Activated CD8-positive, alpha-beta memory T cell treated with anti-CD3 and anti-CD28 coated beads, Interleukin-2, amount 50 U/mL, for 1 hour (primary cell): ENCODE measurements around the gene NRSN2.

Experiments
- DNase-seq: peaks from one replicate; pipeline ENCODE4 v3.0.0-alpha.2; 2020; ENCODE audit errors: extremely low read depth

NRSN2 gene

GRCh38 chr20:397432-398237 lies 50.7 kb downstream of the NRSN2 start:
- no peak for DNase-seq

GRCh38 chr20:399182-399707 lies 52.3 kb downstream of the NRSN2 start:
- no peak for DNase-seq

GRCh38 chr20:400128-400453 lies 53.2 kb downstream of the NRSN2 start:
- DNase-seq = no peak

- no peak for DNase-seq
Measured at GRCh38 chr20:400454-401275, 53.8 kb downstream of the NRSN2 start.

GRCh38 chr20:401682-402495 lies 55.0 kb downstream of the NRSN2 start:
- no peak for DNase-seq

- no peak for DNase-seq
Measured at GRCh38 chr20:402496-402885, 55.6 kb downstream of the NRSN2 start.

GRCh38 chr20:402898-403581 lies 56.1 kb downstream of the NRSN2 start:
- DNase-seq = no peak

- DNase-seq = no peak
Measured at GRCh38 chr20:403582-403957, 56.7 kb downstream of the NRSN2 start.

GRCh38 chr20:404088-404487 lies 57.2 kb downstream of the NRSN2 start:
- no peak for DNase-seq
